GM18951 (cell line): ENCODE results near the gene PMS1.
"Not testable (repeated sequence)": the region's sequence is repeated elsewhere in the genome, so short reads cannot be mapped to it uniquely, and the experiment has no call there.

ENCODE experiments used
- POLR2A ChIP-seq: IDR thresholded peaks from 4 replicates; pipeline ENCODE4 v1.6.1; 2011; ENCODE audit warnings: mild to moderate bottlenecking; ENCODE audit not compliant: insufficient read length, insufficient read depth; ENCODE audit errors: extremely low read depth
- in situ Hi-C: fragments of 300-500 bp; cut with MboI; formaldehyde crosslinking; loops from one replicate; pipeline ENCODE4 v1.12.0; 2022; ENCODE audit warnings: low sequenced_read_pairs, mixed read lengths, inconsistent platforms; ENCODE audit not compliant: unreplicated experiment

The PMS1 gene

DNA sequence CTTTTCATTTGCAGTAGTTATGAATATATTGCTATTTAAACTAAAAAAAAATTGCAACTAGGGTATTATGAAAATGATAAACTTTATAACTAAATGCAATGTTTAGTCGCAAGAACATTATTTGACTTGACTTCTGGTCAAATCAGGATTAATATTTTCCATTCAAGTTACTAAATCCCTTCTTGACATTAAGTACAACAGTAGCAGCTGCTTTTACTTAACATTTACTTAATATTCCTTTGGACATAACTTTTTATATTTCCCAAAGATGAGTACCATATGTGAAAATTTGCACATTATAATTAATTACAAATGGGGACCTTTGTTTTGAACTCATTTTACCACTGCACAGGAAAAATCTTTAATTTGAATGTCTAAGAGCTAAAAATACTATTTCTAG lies 74.0 kb downstream of the PMS1 start:
- in situ Hi-C loops, result no loop called here

DNA sequence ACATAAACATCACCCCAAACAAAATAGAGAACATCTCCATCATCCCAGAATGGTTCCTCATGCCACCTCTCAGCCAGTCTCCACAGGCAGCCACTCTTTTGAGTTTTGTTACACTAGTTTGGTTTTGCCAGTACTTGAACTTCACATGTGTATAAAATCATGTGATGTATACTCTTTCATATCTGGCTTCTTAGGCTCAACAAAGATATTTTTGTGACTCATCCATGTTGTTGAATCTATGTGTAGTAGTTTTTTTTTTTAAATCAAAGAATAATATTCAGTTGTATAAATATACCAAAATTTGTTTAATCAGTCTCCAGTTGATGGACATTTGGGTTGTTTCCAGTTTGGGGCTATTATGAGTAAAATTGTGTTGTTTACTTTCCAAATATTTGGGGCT lies 75.9 kb downstream of the PMS1 start:
- no peak for TF ChIP-seq POLR2A
- in situ Hi-C loops, result no loop called here

More for the DNA sequence above, 74.0 kb downstream of the PMS1 start:
- TF ChIP-seq POLR2A, result no peak

DNA sequence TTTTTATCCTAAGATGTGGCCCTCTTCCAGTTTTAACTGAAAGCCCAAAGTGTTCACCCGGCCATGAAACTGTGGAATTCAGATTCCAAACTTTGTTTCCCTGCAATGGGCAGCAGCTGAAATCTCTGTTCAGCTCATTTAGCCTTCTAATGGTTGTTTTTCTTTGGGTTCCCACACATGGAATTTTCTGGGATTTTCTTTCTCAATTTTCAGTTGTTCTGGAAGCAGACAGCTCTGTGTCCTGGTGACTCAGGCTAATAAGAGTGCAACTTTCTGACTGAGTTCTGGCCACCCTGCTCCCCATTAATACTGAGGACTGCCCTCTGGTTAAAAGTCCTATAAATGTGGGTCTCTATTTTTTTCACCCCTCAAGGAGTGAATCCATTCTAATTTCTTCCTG lies 78.5 kb downstream of the PMS1 start:
- no peak for TF ChIP-seq POLR2A
- in situ Hi-C loops, result no loop called here

DNA sequence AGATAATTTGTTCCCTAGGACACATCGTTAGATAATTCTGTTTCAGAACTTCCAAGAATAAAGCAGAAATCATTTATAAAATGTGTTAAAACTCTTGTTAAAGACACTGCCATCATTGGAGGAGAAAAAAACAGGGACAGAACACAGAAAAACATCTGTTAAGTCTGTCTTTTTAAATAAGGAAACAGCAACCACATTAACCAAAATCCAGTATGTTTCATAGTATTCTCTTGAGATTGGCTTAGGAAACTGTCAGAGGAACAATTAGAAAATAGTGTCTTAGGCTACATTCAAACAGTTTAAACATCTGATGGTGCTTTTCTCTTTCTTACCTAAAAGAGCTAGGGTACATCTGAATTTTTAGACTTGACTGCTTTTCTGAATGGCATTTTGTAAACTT lies 81.6 kb downstream of the PMS1 start:
- in situ Hi-C loops, result no loop called here
- TF ChIP-seq POLR2A, result no peak

DNA sequence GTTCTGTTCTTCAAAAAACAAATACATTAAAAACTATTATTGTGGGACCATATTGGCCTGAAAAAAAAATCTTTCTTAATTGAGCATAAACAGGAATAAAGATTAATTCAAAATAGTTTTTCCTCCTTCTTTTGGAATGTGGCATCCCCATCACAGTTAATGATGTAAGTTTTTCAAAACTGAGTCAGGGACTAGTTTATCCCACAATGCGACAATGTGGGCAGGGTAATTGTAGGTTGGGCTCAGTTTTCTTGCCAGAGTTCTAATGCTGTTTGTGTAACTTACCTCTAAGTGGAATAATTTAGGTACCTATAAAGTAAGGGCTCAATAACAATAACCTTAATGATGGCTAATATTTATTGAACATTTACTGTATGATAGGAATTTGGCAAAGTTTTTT lies 82.0 kb downstream of the PMS1 start:
- in situ Hi-C loops, result no loop called here
- no peak for TF ChIP-seq POLR2A

DNA sequence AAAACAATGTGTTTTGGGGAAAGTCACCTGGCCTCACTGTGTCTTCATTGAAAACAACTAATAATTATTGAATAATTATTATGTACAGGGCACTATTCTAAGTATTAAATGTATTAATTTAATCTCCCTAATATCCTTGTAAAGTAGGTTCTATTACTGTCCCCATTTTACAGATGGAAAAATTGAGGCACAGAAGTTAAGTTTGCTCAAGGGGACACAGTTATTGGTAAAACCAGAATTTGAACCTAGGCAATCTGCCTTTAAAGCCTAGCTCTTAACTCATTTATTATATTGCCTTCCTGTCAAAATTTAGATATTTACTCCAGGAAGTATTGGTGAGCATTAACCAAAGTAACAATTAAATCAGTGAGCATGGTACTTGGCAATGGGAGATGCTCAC lies 84.6 kb downstream of the PMS1 start:
- in situ Hi-C loops, result no loop called here
- no peak for TF ChIP-seq POLR2A

DNA sequence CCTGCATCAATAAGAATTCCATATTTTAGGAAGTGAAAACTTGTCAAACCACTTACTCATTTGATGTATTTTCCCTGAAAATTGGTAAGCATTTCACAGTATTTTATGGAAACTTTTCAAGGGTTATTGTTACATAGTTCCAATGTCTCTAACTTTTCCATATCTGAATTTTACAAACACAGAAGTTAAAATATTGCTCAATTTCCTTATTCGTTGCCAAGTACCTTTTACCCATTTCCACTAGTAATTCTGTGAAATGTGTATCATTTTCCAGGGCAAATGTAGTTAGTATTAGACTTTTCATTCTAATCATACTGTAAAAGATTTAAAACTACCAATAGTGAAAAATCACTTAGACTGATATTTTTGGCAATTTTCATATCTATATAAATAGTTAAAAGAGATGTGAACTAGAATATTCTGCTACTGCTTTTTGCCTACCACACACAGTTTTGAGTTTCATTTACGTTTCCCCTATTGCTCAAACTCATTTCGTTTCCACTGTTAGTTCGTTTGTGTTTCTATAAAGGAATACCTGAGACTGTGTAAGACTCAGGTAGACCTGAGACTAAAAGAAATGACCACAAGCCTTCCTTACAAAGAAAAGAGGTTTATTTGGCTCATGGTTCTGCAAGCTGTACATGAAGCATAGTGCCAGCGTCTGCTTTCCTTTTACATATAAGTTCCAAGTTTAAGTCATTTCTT lies 86.3 kb downstream of the PMS1 start:
- in situ Hi-C loops, result no loop called here
- TF ChIP-seq POLR2A, result no peak

DNA sequence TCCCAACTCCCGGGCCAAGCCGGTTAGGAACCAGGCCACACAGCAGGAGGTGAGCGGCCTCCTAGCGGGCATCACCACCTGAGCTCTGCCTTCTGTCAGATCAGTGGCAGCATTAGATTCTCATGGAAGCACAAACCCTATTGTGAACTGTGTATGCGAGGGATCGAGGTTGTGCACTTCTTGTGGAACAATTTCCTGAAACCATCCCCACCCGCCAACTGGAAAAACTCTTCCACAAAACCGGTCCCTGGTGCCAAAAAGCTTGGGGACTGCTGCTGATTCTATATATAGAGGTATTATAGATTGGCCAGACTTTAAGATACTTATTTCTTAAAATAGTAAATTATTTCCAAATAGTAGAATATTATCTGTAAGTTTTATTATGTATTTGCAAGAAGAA lies 89.4 kb downstream of the PMS1 start:
- no peak for TF ChIP-seq POLR2A
- in situ Hi-C loops, result no loop called here

DNA sequence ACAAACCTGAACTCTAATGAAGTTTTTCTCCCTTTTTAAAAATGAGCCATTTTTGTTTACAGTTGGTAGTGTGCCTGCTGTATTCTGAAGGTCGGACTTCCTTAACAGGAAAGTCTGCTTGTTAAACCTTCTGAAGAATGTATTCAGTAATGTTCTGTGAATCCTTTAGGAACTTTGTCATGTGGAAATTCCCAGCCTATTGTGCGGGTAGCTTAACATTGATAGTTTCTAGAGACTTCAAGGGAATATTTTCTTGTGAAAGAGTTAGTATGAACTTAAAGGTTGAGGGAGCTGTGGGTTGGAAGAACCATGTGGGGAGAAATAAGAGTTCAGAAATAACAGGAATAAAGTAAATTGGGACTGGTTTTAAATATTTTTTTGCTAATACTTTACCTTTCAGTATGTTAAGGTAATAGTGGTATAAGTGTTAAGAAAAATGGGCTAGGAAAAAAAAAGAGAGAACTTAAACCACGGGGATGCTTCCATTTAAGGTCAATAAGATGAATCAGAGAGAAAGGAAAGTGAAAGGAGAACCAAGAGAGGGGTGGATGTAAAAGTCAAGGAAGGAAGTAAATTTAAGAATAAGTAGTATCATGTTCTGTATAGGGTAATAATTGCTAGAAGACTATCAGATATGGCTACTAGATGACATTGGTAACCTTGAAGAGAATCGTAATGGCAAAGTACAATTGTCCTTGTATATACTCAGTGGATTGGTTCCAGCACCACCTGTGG lies 90.5 kb downstream of the PMS1 start:
- no peak for TF ChIP-seq POLR2A
- in situ Hi-C loops, result no loop called here

DNA sequence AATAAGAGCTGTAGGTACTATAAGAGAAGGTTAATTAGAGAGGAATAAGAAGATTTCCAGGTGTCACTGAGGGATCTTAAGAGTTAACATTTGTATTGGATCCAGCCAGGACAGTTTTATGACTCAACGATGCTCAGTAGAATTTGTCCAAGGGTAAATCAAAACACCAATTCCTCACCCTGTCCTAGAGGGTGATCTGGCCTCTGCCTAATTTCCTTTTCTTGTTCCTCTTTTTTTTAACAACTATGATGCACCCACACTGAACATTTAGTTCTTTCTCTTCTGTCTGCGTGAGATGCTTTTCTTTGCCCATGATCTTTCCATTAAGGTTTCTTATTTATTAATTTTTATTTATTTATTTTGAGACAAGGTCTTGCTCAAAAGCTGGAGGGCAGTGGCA lies 92.0 kb downstream of the PMS1 start:
- in situ Hi-C loops, result no loop called here
- no peak for TF ChIP-seq POLR2A

DNA sequence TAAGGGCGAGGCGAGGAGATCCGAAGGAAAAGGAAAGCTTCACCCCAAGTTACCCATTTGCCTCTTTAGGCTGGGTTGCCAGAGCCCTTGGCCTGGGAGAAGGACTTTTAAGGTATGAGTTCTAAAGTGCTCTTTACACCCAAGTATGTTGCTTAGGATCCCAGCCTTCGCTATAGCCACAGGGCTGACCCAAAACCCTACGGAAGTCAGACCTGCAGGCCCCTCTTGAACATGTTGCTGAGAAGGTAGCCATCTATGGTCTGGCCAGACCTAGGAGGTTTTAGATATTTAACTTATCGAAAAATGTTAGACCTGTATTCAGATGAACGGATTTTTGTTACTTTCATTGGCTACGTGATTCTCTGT lies 95.4 kb downstream of the PMS1 start:
- TF ChIP-seq POLR2A, result no peak
- in situ Hi-C loops, result no loop called here

DNA sequence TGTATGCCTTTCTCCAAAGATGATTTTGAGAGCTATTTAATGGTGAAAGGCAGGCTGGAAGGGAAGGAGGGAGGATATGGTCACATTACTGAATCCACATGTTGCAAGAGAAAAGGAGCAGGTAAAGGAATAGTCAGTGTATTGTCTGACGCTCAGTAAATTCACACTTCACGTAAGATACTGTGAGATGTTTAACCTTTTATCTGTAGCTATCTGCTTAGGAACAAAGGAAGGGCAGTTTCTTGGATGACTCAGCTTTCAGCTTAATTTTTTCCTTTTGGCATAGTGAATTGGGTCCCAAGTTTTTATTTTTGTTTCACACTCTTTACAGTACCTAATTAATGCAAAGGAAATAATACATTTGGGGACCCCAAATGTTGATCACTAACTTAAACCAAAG lies 96.2 kb downstream of the PMS1 start:
- in situ Hi-C loops, result no loop called here
- TF ChIP-seq POLR2A, result no peak

DNA sequence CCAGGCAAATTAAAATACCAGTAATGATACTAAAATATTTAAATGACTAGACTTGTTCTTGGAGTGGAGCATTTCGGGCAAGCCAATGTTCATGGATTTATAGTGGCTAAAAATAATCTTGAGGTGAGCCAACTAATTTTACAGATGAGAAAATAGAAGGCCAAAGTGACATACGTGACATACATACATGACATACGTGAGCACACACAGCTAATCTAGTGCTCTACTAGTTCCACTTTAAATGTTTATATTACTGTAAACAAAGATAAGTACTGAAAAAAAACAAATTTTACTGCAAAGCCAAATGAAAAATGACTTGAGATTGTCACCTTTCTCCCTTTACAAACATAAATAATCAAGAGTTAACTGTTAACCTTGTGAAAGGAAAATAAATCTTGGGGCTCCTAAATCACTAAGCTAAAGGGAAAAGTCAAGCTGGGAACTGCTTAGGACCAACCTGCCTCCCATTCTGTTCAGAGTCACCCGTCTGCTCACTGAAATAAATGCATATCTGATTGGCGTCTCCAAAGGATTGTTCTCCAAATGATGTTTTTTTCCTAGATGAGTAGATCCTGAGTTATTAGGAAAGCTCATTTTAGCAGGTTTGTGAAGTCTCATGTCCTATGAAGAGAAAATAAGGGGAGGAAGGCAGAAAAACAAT lies 96.7 kb downstream of the PMS1 start:
- TF ChIP-seq POLR2A, result no peak
- in situ Hi-C loops, result no loop called here

DNA sequence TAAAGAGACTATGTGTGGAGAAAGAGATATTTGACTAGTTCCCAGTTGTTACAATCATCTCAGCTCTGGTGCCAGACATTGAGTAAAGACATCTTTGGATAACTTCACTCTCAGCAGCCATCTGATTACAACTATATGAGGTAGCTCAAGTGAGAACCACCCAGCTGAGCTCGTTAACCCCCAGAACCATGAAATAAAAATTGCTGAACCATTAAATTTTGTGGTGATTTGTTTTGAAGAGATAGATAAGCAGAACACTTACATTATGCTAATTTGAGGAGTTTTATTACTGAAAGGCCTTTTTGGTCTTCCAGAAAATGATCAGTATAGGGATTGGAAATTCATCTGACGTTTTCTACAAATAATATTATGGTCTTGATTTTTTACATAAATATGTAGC lies 101.1 kb downstream of the PMS1 start:
- no peak for TF ChIP-seq POLR2A
- in situ Hi-C loops, result no loop called here

DNA sequence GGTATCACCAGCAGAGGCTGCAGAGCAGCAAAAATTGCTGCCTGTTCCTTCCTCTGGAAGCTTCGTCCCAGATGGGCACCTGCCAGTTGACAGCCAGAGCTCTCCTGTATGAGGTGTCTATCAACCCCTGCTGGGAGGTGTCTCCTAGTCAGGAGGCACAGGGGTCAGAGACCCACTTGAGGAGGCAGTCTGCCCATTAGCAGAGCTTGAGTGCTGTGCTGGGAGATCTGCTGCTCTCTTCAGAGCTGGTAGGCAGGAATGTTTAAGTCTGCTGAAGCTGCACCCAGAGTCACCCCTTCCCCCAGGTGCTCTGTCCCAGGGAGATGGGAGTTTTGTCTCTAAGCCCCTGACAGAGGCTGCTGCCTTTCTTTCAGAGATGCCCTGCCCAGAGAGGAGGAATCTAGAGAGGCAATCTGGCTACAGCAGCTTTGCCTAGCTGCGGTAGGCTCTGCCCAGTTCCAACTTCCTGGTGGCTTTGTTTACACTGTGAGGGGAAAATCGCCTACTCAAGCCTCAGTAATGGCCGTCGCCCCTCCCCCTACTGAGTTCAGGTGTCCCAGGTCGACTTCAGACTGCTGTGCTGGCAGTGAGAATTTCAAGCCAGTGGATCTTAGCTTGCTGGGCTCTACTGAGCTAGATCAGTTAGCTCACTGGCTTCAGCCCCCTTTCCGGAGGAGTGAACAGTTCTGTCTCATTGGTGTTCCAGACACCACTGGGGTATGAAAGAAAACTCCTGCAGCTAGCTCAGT lies 108.5 kb downstream of the PMS1 start:
- in situ Hi-C loops, result not testable (repeated sequence)
